ENCODE measurements around the gene IGFLR1. TPM values are rescaled to one million over a fixed set of nuclear protein-coding genes. Genes with fewer than 3 reads are reported as not detected.

The IGFLR1 gene
- polyA plus RNA-seq, 2 of the 4 experiments (the other 2 are of a cell fraction) = 6.4 to 14.4 TPM

- TF ChIP-seq, protein P1, sequence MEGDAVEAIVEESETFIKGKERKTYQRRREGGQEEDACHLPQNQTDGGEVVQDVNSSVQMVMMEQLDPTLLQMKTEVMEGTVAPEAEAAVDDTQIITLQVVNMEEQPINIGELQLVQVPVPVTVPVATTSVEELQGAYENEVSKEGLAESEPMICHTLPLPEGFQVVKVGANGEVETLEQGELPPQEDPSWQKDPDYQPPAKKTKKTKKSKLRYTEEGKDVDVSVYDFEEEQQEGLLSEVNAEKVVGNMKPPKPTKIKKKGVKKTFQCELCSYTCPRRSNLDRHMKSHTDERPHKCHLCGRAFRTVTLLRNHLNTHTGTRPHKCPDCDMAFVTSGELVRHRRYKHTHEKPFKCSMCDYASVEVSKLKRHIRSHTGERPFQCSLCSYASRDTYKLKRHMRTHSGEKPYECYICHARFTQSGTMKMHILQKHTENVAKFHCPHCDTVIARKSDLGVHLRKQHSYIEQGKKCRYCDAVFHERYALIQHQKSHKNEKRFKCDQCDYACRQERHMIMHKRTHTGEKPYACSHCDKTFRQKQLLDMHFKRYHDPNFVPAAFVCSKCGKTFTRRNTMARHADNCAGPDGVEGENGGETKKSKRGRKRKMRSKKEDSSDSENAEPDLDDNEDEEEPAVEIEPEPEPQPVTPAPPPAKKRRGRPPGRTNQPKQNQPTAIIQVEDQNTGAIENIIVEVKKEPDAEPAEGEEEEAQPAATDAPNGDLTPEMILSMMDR (IDR thresholded peaks at IDR 0.05) = no peak
- TF ChIP-seq FOSB (CRISPR knock-in tag; IDR thresholded peaks at IDR 0.05) = no peak
- TF ChIP-seq SMC3 (IDR thresholded peaks at IDR 0.05) = no peak
- peak in 1 of 2 experiments; percentile 74; a peak in 3 of 5 replicates for TF ChIP-seq JUN (IDR thresholded peaks at IDR 0.05)
- peak; percentile 89 for TF ChIP-seq POLR2A (IDR thresholded peaks at IDR 0.05; ENCODE audit: low read length)
- no peak for TF ChIP-seq TP53 (CRISPR knock-in tag; IDR thresholded peaks at IDR 0.05)
- no peak for TF ChIP-seq GATA3 (IDR thresholded peaks at IDR 0.05; ENCODE audit: borderline replicate concordance)
- TF ChIP-seq MAZ (IDR thresholded peaks at IDR 0.05; ENCODE audit: borderline replicate concordance, low read depth, low read length) = no peak; the same call in 1 of the 2 replicates
- no peak for TF ChIP-seq BHLHE40 (IDR thresholded peaks at IDR 0.05; ENCODE audit: low read depth, low read length)
- no peak for TF ChIP-seq ZSCAN20 (CRISPR knock-in tag; IDR thresholded peaks at IDR 0.05)
- TF ChIP-seq, protein P2, sequence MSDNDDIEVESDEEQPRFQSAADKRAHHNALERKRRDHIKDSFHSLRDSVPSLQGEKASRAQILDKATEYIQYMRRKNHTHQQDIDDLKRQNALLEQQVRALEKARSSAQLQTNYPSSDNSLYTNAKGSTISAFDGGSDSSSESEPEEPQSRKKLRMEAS (IDR thresholded peaks at IDR 0.05) = no peak; the same call in 1 of the 2 replicates
- TF ChIP-seq ZNF302 (CRISPR knock-in tag; IDR thresholded peaks at IDR 0.05) = no peak
- TF ChIP-seq ZC3H11A (IDR thresholded peaks at IDR 0.05) = no peak
- no peak for TF ChIP-seq MYC (IDR thresholded peaks at IDR 0.05; ENCODE audit: borderline replicate concordance, low read length)
- TF ChIP-seq ESRRA (IDR thresholded peaks at IDR 0.05; ENCODE audit: borderline replicate concordance, low read length) = no peak
These were observed 15.7 kb upstream of the IGFLR1 start, which contains the start of gene PROSER3 (continued) for GRCh38 chr19:35757749-35758608.

DNA sequence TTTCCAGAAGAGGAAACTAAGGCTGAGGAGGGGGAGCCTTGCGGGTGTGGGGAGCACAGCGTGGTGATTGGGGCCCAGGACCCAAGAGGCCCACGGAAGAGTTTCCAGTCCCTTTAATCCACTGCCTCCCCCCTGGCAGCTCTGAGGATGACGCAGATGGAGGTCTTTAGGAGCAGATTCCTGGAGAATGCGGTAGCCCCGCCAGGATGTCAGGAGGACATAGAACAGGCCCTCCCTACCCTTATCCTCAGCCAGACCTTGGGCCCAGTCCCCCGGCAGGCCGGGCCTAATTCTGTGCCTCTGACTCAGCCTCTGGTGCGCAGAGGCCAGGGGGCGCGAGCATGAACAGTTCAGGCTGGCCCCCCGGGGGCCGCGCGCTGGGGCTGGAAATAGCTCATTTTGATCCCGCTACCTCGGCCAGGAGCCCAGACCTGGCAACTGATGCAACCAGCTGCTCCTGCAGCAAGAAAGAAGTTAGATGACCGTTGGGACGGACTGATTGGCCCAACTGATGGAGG lies 15.0 kb upstream of the IGFLR1 start:
- ATAC-seq = peak; percentile 40 to 43
- ChIA-PET CTCF (interaction anchor here (0.6 to 1.3 kb wide), 3 partner anchors 9 to 1716 kb away, joined by 3 to 6 read pairs (median 3); partner anchors contain the start of gene LIN37), POLR2A (interaction anchor here (0.6 to 2.3 kb wide), 9 partner anchors 9 to 174 kb away, joined by 3 to 35 read pairs (median 4); partner anchors contain the start of genes LIN37, PSENEN and U2AF1L4)
- Histone ChIP-seq H3K9me3 (no peaks in the 10 kb centered on the region), H3K4me1 (peaks cover 25% of the 10 kb centered on the region), H3K4me2 (peak overlapping the region; percentile 89), H3K4me3 (peak overlapping the region; percentile 71), H3K27ac (peak overlapping the region; percentile 87 to 93)
- peak in 1 of 2 experiments; percentile 63 for DNase-seq (ENCODE audit: low read depth in 1 of 2, low spot score in 1 of 2)
- no peak for FAIRE-seq
- TF ChIP-seq SMC3 (IDR thresholded peaks at IDR 0.05) (0 out of 3 replicates have a peak, but pooled peaks have one; percentile 12), POLR2AphosphoS2 (conservative IDR thresholded peaks at IDR 0.05; ENCODE audit: low read length) (no peak), BCL3 (IDR thresholded peaks at IDR 0.05) (no peak), FOSL2 (IDR thresholded peaks at IDR 0.05) (no peak), FOSL2 (CRISPR knock-in tag; IDR thresholded peaks at IDR 0.05) (peak; percentile 59), ZFP36 (IDR thresholded peaks at IDR 0.05; ENCODE audit: borderline replicate concordance, partially characterized antibody) (no peak), SREBF2 (IDR thresholded peaks at IDR 0.05) (no peak), GATA3 (IDR thresholded peaks at IDR 0.05; ENCODE audit: borderline replicate concordance) (0 out of 2 replicates have a peak, but pooled peaks have one; percentile 29), JUN (IDR thresholded peaks at IDR 0.05) (peak in 1 of 2 experiments; percentile 12; a peak in 1 of 5 replicates)
- TF ChIP-seq, protein P3, sequence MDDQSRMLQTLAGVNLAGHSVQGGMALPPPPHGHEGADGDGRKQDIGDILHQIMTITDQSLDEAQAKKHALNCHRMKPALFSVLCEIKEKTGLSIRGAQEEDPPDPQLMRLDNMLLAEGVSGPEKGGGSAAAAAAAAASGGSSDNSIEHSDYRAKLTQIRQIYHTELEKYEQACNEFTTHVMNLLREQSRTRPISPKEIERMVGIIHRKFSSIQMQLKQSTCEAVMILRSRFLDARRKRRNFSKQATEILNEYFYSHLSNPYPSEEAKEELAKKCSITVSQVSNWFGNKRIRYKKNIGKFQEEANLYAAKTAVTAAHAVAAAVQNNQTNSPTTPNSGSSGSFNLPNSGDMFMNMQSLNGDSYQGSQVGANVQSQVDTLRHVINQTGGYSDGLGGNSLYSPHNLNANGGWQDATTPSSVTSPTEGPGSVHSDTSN (IDR thresholded peaks at IDR 0.05) = peak; percentile 44; the same call in 1 of the 2 replicates
- TF ChIP-seq, protein P4, sequence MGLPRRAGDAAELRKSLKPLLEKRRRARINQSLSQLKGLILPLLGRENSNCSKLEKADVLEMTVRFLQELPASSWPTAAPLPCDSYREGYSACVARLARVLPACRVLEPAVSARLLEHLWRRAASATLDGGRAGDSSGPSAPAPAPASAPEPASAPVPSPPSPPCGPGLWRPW (IDR thresholded peaks at IDR 0.05) = no peak
- TF ChIP-seq, protein P5, sequence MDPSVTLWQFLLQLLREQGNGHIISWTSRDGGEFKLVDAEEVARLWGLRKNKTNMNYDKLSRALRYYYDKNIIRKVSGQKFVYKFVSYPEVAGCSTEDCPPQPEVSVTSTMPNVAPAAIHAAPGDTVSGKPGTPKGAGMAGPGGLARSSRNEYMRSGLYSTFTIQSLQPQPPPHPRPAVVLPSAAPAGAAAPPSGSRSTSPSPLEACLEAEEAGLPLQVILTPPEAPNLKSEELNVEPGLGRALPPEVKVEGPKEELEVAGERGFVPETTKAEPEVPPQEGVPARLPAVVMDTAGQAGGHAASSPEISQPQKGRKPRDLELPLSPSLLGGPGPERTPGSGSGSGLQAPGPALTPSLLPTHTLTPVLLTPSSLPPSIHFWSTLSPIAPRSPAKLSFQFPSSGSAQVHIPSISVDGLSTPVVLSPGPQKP (IDR thresholded peaks at IDR 0.05; ENCODE audit: low read depth, low read length) = no peak
- TF ChIP-seq, protein P6, sequence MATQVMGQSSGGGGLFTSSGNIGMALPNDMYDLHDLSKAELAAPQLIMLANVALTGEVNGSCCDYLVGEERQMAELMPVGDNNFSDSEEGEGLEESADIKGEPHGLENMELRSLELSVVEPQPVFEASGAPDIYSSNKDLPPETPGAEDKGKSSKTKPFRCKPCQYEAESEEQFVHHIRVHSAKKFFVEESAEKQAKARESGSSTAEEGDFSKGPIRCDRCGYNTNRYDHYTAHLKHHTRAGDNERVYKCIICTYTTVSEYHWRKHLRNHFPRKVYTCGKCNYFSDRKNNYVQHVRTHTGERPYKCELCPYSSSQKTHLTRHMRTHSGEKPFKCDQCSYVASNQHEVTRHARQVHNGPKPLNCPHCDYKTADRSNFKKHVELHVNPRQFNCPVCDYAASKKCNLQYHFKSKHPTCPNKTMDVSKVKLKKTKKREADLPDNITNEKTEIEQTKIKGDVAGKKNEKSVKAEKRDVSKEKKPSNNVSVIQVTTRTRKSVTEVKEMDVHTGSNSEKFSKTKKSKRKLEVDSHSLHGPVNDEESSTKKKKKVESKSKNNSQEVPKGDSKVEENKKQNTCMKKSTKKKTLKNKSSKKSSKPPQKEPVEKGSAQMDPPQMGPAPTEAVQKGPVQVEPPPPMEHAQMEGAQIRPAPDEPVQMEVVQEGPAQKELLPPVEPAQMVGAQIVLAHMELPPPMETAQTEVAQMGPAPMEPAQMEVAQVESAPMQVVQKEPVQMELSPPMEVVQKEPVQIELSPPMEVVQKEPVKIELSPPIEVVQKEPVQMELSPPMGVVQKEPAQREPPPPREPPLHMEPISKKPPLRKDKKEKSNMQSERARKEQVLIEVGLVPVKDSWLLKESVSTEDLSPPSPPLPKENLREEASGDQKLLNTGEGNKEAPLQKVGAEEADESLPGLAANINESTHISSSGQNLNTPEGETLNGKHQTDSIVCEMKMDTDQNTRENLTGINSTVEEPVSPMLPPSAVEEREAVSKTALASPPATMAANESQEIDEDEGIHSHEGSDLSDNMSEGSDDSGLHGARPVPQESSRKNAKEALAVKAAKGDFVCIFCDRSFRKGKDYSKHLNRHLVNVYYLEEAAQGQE (IDR thresholded peaks at IDR 0.05) = no peak
- 35% methylated on average over 19 of the region's 19 CpGs for WGBS (ENCODE audit: missing lambda C conversion rate)
